Measurements from ENCODE around the gene ADAMTS6.

Gene ADAMTS6

DNA sequence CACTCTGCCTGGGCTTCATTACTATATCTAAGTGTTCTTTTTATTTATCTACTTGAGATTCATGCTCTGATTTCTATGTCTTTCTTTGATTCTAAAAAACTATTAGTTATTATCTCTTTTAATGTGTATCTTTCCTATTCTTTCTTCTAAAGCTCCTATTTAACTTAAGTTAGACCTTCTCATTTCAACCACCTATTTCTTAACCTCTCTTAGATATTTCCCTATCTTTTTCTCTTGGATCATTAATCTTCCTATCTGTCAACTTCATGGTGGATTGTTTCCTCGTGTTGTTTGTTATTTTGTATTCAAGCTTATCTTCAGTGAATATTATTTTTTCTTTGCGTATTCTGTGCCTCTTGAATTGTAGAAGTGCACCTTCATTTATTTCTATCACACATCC lies 202.1 kb downstream of the ADAMTS6 start:
- no peak for DNase-seq (ENCODE audit: low read depth)

DNA sequence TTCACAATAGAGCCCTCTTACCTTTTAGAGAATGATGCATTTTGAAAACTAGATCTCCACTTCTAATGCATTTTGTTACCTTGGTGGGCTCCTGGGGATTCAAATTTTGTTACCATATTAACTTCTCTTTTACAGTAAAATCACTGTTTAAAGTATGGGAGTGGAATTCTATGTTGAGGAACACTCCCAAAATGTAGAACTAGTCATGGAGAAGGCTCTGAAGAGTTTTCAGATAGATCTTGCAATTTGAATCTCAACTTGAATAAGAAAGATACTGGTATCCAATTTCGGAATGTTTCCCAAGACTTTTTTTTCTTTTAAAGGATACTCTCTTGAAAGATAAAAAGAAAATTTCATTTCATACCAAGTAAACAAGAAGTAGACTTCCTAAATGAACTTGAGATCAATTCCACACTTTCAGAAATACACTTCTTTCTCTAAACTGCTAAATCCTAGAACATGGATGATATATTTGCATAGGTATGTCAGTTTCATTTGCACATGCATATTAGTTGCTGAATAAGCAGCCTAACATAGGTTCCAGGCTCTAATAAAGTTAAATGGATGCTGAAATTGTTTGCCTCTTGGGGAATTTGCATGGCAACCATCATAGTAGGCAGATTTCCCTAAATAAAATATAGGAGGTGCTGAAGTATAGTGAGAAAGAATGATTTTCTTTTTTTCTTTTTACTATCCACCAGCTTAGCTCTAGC lies 205.4 kb downstream of the ADAMTS6 start:
- no peak for DNase-seq (ENCODE audit: low read depth)

DNA sequence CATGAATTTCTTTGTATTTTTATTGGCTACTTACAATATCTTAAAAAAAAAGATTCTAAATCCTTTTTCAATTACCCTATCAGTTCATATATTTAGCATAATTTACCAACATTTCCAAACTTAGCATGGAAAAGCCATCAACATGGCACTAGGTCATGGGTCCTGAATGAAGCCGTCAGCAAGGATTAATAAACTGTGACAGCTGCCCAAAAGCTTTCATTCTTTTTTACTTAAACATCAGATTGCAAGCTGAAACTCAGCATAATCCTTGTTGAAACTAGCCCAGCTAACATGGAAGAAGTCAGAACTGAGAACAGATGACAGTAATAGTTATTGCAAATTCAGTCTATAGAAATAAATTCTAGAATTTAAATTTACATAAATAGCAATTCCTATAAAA lies 209.8 kb downstream of the ADAMTS6 start:
- no peak for DNase-seq (ENCODE audit: low read depth)

DNA sequence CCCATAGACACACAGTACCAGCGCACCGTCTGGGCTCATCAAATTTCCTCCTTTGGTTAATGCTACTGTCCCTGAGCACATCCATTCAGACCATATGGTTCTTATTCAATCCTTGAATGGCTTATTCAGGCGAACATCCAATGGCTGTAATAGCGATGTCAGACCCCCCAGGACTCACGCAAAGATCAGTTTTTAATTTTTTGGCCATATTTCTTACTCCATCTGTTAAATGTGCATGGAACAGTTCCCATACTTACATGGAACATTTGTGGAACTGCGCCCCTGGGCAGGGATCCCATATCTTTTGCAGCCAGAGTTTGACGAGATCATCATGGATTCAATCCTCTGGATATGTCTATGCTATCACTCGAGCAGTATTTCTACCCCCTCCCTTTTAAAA lies 213.2 kb downstream of the ADAMTS6 start:
- DNase-seq (ENCODE audit: low read depth) = no peak

DNA sequence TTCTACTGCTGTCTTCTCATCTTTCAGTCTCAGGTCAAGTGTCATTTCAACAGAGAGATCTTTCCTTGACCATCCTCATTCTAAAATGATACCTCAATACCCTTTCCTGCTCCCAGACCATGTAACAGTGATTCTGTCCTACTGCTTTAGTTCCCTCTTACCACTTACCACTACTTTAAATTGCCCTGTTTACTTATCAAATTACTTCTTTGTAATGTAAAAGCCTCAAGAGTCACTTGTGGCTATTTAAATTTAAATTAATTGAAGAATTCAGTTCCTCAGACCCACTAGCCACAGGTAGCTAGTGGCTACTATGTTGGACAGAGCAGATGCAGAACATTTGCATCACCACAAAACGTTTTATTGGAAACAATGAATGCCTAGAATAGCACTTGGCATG lies 217.3 kb downstream of the ADAMTS6 start:
- no peak for DNase-seq (ENCODE audit: low read depth)

DNA sequence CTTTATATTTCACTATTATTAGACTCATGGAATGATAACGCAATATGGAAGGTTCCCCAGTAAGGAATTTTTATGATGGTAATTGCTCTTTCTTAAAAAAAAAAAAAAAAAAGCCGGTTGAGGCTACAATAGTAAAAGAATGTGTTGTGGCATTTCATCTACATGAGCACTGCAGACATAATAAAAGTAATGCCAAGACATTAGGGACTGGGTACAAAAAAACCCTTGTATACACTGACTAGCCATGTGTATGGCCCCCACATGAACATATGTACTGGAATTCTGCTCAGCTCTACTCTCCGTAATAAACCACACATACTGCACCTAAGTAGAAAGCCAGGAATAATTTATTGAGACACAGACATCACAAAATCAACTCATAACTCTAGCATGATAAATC lies 218.4 kb downstream of the ADAMTS6 start:
- no peak for DNase-seq (ENCODE audit: low read depth)

DNA sequence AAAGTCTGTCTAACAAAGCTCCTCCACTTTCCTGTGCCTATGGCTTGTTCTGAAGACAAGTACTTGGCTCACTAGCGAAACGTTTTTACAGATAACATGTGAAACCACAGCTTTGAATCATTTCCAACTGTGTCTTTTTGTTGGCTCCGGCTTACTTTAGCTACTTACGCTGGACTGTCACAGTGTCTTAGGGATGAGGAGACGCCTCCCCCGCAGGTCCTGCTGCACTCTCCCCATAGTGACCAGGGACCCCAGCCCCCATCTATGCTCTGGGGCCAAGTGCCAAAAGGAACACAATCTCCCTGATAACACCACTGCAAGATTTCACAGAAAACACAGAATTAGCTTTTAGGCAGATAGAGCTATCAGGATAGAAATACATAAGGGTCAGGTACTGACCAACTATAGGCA lies 219.1 kb downstream of the ADAMTS6 start:
- DNase-seq (ENCODE audit: low read depth) = no peak

DNA sequence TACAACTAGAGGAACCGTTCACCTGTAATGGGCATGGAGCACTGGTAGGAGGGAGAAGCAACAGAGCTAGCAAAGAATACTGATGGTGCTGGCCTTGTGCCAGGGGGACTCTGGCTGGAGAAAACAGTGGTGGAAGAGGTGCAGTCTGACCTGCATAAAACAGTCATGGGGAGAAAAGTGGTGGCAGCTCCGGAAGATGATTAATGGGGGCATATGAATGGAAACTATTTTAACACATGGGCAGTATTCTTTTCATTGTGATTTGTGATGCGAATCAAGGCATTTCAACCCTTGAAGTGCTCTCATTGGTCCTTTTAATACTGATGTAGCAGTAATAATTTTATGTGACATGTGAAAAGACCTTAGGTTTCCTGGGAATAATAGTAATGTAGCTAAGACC lies 219.6 kb downstream of the ADAMTS6 start:
- no peak for DNase-seq (ENCODE audit: low read depth)

DNA sequence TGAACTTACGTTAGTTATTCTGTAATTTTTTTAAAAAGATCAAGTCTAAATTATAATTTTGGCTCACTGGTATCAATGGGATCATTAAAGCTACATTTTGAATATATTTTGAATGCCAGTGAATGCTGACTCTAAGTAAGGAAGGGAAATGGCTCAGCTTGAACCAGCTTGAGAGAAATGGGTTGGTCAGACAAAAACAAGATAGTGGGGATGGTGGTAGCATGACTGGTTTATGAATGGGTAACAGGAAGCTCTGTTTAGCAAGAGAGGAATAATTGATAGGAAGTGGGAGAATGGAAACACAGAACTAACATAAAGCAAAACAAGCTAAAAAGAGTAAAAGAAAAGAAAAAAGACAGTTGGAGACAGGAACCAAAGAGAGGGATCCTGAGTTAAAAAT lies 220.2 kb downstream of the ADAMTS6 start:
- DNase-seq (ENCODE audit: low read depth) = no peak

DNA sequence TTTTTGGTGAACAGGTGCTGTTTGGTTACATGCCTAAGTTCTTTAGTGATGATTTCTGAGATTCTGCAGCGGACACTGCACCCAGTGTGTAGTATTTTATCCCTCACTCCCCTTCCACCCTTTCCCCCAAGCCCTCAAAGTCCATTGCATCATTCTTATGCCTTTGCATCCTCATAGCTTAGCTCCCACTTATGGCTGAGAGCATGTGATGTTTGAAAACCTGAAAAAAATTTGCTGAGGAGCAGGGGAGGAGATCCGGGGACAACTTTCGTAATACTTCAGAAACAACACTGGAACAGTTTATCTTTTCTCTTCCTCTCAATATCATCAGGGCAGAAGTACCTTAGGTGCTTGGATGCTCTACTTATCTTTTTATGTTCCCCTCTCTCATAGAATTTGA lies 226.4 kb downstream of the ADAMTS6 start:
- DNase-seq (ENCODE audit: low read depth) = no peak

DNA sequence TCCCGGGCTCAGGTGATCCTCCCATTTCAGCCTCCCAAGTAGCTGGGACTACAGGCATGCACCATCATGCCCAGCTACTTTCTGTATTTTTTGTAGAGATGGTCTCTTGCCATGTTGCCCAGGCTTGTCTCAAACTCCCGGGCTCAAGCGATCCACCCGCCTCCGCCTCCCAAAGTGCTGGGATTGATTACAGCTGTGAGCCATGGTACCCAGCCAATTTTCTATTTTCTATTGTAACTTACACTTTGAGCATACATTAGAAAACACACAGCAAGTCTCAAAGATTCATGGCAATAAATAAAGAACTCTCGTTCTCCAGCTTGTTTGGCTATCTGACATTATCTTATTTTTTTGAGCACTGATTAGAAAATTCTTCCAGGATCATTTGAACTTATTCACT lies 228.7 kb downstream of the ADAMTS6 start:
- no peak for DNase-seq (ENCODE audit: low read depth)

DNA sequence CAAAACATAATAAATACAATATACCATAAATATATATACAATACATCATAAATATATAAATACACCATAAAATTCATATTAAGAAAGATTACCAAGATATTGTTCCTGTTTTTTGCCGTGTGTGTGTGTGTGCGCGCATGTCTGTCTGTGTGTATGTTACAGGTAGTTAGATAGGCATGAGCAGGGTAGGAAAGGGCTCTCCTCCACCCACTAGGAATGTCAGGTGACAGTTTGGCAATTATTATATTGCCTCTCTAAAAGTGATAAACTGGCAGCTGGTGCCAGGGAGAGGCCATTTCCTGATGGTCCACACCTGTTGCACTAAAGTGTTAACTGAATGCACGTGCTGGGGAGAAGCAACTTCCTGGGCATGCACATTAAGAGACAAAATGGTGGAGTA lies 232.8 kb downstream of the ADAMTS6 start:
- no peak for DNase-seq (ENCODE audit: low read depth)

DNA sequence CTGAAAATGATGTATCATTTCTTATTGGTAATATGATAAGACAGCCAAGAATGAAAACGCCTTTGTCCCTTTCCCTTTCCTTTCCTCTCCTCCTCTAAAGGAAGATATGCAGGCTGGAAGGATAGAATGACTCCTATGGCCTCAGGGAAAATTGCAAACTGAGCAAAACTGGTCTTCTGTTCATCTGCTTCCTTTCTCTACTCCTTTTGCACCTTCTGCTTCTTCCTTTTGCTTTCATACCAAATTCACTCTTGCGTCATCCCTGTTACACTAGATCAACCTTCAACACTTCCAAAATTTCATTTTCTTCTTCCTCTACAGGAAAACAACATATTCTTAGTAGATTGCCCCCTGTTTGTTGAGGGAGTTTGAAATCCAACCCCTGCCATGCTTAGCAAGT lies 234.1 kb downstream of the ADAMTS6 start:
- no peak for DNase-seq (ENCODE audit: low read depth)

DNA sequence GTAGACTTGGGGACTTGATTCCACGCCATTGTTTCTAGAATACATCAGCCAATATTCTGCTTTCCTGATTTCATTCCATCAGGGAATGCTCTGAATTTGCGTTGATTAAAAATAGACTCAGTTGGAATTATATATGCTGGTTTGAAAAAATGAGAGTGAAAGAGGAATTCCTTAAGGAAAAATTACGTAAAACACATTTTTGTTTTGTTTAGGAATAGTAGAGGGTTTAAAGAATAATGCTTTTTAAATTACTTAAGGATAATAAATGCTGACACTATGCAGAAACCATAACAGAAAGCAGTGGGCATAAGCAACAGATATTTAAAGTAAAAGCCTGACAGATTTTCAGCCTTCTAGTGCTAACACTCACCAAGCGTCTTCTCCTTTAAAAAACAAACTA lies 235.0 kb downstream of the ADAMTS6 start:
- no peak for DNase-seq (ENCODE audit: low read depth)

DNA sequence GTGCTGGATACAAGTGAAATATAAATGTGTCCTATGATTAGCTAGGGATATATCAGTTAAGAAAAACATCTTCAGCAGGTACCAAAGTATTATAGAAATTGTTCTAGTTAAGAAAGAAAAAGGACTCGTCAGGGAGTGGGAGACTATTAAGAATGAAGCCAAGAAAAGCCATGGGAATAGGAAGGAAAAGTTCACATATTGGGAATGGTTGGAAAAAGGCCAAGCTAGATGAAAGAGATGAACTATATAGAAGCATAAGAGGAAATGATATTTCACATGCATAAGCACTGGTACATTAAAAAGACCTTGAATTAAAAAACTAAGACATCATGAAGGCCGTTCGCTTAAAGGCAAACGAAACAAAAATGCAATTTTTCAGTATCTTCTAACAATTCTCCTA lies 237.7 kb downstream of the ADAMTS6 start:
- DNase-seq (ENCODE audit: low read depth) = no peak

DNA sequence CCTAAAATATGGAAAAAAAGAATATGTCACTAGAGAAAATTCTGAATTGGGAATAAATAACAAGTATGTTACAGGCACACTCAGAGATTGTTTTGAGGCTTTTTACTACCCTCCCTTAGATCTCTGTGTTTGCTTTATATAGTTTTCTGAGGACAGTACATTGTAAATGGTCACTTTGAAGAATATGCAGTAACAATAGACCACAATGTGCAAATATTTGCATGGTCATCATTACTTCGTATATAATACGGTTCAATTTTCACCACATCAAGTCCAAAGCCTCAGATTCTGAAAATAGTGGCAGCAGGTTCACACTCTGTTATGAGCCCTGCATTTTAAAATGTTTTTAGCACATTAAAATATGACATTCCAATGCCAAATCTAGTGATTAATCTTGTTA lies 238.6 kb downstream of the ADAMTS6 start:
- DNase-seq (ENCODE audit: low read depth) = no peak

DNA sequence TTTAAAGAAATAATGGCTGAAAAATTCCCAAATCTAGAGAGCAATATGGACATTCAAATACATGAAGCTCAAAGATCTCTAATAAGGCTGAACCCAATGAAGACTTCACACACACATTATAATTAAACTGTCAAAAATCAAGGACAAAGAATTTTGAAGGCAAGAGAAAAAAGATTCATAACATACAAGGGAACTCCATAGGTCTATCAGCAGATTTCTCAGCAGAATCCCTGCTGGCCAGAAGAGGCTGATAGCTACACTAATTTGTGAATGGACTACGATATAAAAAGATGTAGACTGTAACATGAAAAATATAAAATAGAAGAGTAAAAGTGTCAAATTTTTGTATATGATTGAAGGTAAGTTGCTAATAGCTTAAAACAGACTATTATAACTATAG lies 251.9 kb downstream of the ADAMTS6 start:
- DNase-seq (ENCODE audit: low read depth) = no peak

DNA sequence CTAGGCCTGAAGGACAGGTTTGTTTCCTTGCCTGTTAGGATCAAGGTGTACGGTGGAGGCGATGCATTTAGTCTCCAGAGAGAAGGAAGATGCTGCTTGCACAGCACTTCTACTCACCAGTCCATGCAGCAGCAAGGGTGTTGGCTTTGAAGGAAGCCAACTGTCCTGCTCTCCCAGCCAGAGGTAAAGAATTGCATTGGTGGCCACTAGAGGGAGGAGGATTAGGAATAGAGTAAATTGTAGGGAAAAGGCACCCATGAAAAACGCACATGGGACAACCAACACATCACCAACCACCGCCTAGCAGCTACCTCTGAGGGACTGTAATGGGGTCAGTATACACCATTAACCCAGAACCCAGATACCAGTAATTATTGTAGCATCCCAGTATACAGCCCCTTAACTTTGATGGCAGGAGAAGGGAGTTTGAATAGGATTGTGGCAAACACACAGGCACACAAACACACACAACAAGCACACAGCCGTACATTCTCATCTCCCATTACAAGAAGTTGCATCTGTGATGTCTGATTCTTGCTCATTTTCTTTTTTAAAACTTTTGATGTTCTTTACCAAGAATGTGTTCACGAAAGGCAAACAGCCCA lies 267.7 kb downstream of the ADAMTS6 start:
- no peak for DNase-seq (ENCODE audit: low read depth)

DNA sequence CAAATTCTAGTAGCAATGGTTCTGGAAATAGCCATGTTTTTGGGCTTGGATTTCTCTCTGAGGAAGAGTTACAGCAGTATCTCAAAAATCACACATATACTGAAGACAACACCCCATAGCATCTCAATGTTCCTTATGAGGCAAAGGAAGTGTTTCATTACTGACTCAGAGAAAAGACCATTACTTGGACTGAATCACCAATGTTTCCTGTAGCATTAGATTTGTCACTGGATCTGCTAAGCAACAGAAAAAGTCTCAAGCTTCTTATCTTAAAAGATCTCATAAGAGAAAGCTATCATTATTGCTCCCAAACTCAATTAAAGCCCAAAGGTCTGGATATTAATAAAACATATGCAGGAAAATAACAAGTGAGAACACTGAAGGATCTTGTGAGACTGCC lies 272.4 kb downstream of the ADAMTS6 start:
- DNase-seq (ENCODE audit: low read depth) = no peak

DNA sequence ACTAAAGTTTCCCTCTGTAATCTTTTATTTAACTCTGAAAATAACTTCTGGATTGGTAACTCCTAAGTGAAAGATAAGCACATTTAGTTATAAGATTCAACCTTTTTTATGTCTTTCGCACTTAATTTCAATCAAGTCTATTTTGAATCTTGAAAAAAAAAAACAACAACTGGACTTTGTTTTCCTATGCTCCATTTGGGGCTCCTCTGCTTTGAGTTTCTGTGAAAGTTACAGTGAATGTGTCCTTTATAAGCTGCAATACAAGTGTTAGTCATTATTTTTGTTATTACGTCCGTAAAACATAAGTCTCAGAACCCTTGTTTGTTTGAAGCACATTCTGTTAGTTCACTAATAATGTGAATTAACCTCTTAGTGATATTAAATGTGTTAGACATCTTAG lies 276.8 kb downstream of the ADAMTS6 start:
- DNase-seq (ENCODE audit: low read depth) = no peak

DNA sequence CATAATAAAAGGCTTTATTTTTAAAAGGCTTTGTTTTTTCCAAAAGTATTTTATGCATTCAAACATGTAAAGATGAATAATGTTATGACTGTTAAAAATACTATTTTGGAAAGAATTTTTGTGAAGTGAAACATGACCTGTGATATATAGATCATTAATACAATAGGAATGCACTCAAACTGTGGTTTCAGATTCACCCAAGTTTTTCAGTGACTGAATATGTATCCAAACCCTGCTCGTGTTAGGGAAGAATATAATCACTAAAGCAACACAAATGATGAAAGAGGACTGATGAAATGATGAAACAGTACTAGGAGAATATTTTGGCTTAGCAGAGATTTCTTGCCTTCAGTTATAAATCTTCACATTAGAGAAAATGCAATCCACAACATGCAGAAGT lies 278.0 kb downstream of the ADAMTS6 start:
- DNase-seq (ENCODE audit: low read depth) = no peak

DNA sequence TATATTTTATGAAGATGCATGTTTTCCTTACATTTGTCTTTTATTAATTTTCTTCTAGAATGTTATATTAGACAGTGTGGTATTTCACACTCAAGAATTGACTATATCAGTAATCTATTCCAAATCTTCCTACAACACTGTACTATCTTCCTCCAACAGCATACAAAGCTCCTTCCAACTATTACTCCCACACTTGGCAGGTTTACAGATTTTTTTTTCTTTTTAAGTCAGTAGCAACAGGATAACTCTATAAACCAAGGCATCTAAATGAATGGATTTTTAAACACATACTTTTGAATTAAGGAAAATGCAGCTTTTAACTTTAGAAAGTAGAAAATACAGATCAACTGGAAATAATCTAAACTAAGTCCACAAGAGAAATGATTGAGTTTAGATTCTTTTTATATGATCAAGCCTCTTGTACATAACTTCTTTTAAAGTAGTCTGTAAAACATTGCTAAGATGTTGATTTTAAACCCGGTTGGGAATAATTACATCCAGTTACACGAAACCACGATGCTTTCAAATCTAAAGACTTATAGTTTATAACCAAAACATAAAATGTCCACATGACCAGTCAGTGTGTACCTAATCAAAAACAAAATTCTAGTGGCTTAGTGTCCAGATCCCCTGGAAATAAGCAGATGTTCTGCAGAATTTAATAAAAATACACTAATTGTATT lies 281.6 kb downstream of the ADAMTS6 start:
- no peak for DNase-seq (ENCODE audit: low read depth)

DNA sequence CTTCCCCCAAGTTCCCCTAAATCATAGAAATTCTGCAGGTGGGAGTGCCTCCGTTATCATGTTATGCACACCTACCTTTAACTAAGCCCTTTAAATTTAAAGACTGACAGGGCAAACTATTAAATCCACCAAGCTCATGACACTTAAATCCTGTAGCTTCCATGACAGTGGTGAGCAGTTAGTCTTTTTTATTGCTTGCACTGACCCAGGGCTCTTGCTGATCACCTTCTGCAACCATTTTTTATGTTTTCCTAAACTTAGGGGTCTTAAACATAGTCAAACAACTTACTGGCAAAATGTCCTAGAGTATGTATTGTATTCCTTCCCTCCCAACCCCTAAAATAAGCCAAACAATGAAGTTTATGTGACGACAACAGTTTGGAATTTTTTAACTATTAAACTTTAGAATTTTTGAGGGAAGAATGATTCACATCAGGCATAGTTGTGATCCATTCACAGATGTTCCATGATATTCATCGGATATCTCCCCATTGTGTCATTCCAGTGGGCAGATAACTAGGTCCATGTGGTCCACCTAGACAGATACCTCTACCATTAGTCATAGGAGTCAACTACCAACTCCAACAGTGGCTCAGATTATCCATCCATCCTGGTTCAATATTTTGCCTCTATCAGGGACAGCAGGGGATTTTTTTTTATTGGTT lies 283.1 kb downstream of the ADAMTS6 start:
- no peak for DNase-seq (ENCODE audit: low read depth)
